Transverse colon (tissue), 3 donors: ENCODE results near the gene LYRM4.

Experiments
- CTCF ChIP-seq, 5 experiments: fragments of 200-600 bp in 3 of 5; fragments of 450-650 bp in 2 of 5; sonication (generic) in 3 of 5; IDR thresholded peaks; 1 replicate in 2 of 5; 2 replicates in 3 of 5; pipeline ENCODE4 v1.5.1; 2016 to 2017; ENCODE audit warnings: antibody characterized with exemption in 5 of 5, inconsistent platforms in 3 of 5, mild to moderate bottlenecking in 2 of 5, moderate library complexity in 1 of 5
- POLR2A ChIP-seq: fragments of 450-650 bp; IDR thresholded peaks from one replicate; pipeline ENCODE4 v1.6.1; 2016; ENCODE audit warnings: antibody characterized with exemption, mild to moderate bottlenecking, moderate library complexity

- no peak for TF ChIP-seq POLR2A
- no peak for TF ChIP-seq CTCF (IDR thresholded peaks at IDR 0.05)
Observed at GRCh38 chr6:5081955-5082354, 178.8 kb downstream of the LYRM4 start.
